ENCODE data around the gene PC. TPM values are rescaled to one million over a fixed set of nuclear protein-coding genes. Genes with fewer than 3 reads are reported as not detected.

Gene PC
- total RNA-seq, 4 donors from 2014 or later: 154 to 535 (median 195) TPM

GRCh38 chr11:66850235-66850587 lies 108.0 kb downstream of the PC start:
- TF ChIP-seq CTCF (IDR thresholded peaks at IDR 0.05; ENCODE audit: low read depth): no peak

- no peak for TF ChIP-seq CTCF (IDR thresholded peaks at IDR 0.05; ENCODE audit: low read depth)
Measured at GRCh38 chr11:66849501-66850234, 108.5 kb downstream of the PC start.

- TF ChIP-seq CTCF (IDR thresholded peaks at IDR 0.05; ENCODE audit: low read depth): no peak
Measured at GRCh38 chr11:66848671-66849500, 109.3 kb downstream of the PC start.

GRCh38 chr11:66847461-66848232 lies 110.5 kb downstream of the PC start:
- no peak for TF ChIP-seq CTCF (IDR thresholded peaks at IDR 0.05; ENCODE audit: low read depth)

GRCh38 chr11:66846671-66847091 lies 111.5 kb downstream of the PC start:
- TF ChIP-seq CTCF (IDR thresholded peaks at IDR 0.05; ENCODE audit: low read depth): no peak

- TF ChIP-seq CTCF (IDR thresholded peaks at IDR 0.05; ENCODE audit: low read depth): no peak
Measured at GRCh38 chr11:66845876-66846212, 112.3 kb downstream of the PC start.

All from subcutaneous adipose tissue (tissue), 4 donors.